Putamen (tissue), 1 donor: ENCODE results near the gene EIF4B.

ENCODE experiments used
- DNase-seq: peaks from one replicate; pipeline ENCODE4 v3.0.0-alpha.2; 2016; ENCODE audit warnings: low spot score

EIF4B gene

GRCh38 chr12:53047221-53048032 lies 41.2 kb downstream of the EIF4B start:
- peak; percentile 77 for DNase-seq

GRCh38 chr12:53048033-53048779 lies 42.0 kb downstream of the EIF4B start:
- DNase-seq, result peak; percentile 57

GRCh38 chr12:53048780-53049401 lies 42.6 kb downstream of the EIF4B start:
- no peak for DNase-seq

DNA sequence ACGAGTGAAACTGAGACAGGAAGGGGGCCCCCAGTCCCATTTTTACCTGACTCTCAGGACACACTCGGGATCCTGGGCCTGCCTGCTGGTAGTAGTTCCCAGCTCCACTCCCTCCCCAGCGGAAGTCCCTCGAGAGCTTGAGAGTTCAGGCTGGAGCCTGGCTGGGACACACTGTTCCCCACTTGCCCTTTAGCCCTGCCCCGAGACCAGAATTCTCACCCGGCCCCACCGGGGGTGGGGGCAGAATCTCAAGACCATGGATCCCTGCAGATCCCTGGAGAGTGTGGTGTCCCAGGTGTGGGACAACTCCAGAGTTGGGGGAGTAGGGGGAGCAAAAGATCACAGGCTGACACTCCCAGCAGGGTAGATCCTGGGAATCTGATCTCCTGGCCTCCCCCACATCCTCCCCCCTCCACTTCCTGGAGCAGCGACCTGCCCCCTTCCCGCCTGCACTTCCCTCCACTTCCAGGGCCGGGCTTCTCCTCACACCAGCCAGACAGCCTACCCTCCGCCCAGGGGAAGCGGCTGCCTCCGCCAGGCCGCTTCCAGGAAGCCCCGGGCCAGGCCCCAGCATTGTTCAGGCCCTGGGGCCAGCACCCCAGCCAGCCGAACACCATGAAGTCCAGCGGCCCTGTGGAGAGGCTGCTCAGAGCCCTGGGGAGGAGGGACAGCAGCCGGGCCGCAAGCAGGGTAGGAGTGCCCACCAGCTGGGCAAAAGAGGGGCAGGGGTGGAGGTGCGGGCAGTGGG lies 43.5 kb downstream of the EIF4B start, which contains the start of gene TNS2:
Gene TNS2, plus strand, starts transcription at position 495 of the 748 bp plus-strand sequence. Its CDS starts 121 bp downstream, at position 616.
- DNase-seq, result no peak

DNA sequence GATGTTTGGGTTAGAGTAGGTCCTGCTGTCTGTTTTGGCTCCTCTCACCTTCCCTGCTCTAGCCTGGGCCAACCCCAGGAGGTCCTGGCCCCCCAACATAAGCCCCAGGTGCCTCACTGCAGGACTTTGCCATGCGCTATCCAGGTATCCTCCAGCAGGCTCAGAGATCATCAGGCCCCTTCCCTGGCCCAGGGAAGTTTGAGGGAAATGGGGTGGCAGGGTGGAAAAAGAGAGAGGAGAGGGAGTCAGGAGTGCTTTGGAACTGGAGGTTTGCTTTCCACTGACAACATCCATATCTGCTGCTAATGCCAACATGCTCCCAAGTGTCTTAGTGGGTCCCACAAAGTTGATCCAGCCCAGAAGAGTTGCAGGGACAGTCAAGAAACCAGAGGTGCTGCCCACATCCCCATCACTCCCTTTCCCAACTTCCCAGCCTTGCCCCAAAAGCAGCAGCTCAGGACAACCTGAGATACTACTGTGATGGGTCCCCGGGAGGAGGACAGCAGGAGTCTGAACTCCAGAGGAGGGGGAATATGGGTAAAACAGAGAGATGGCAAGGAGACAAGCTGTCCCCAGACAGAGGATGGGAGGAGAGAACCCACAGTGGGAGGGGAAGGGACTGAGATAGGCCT lies 44.3 kb downstream of the EIF4B start:
- DNase-seq, result no peak

GRCh38 chr12:53051058-53051880 lies 45.0 kb downstream of the EIF4B start:
- DNase-seq, result peak; percentile 95

DNA sequence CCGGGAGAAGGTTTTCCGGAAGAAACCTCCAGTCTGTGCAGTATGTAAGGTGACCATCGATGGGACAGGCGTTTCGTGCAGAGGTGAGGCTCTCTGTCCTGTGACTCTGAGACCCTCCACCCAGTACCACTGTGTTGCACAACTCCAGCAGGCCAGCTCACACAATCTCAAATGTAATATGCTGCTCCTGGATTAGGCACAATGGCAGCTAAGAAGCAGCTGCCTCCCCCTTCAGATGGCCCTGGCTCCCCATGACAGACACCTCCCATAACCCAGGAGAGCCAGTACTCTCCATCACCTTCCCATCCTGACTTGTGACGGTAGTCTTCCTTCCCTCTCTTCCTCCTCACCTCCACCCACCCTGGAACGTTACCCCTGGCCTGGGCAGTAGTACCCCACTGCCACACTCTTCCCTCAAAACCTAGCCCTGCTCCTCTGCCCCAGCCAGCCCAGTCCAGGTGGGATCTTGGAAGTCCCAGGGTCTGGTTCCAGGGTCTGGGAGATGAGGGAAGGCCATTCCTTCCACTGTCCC lies 45.7 kb downstream of the EIF4B start:
- no peak for DNase-seq

DNA sequence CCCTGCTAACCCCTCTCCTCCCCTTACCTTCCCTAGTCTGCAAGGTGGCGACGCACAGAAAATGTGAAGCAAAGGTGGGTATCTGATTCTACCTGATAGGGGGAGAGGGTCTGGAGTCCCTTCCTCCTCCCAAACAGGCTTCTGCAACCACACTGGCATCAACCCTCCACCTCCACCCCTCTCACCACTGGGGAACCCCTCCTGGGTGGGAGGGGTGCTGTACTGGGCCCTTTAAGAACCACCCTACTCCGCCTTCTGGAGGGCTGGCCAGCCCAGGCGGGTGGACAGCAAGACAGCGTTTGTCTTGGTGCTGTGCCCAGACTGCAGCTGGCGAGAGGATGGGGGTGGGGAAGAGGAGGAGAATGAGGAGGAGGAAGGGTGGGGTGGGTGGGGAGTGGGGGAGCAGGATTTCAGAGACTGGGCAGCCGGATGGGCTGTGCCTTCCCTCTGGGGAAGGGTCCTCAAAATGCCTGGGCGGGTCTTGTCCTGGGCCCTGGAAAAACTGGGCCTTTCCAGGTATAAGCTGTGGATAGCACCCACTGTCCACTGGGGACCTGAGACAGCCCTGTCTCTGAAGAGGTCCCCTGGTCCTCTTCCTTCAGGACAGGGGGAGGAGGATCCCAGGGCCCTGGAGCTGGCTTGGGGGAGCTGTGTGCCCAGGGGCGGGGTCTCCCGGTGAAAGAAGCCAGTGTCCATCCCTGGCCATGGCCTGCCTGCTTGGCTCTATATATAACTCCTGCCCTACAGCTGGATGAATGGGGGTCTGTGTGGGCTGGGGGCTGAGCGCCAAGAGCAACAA lies 46.4 kb downstream of the EIF4B start:
- DNase-seq, result peak; percentile 96

- peak; percentile 77 for DNase-seq
These were observed 47.2 kb downstream of the EIF4B start for GRCh38 chr12:53053218-53054111.

GRCh38 chr12:53054112-53054878 lies 48.0 kb downstream of the EIF4B start:
- peak; percentile 96 for DNase-seq

GRCh38 chr12:53055471-53056266 lies 49.4 kb downstream of the EIF4B start:
- no peak for DNase-seq

GRCh38 chr12:53056296-53056695 lies 50.0 kb downstream of the EIF4B start:
- DNase-seq, result no peak

- DNase-seq, result no peak
These were observed 50.6 kb downstream of the EIF4B start for GRCh38 chr12:53056901-53057300.

DNA sequence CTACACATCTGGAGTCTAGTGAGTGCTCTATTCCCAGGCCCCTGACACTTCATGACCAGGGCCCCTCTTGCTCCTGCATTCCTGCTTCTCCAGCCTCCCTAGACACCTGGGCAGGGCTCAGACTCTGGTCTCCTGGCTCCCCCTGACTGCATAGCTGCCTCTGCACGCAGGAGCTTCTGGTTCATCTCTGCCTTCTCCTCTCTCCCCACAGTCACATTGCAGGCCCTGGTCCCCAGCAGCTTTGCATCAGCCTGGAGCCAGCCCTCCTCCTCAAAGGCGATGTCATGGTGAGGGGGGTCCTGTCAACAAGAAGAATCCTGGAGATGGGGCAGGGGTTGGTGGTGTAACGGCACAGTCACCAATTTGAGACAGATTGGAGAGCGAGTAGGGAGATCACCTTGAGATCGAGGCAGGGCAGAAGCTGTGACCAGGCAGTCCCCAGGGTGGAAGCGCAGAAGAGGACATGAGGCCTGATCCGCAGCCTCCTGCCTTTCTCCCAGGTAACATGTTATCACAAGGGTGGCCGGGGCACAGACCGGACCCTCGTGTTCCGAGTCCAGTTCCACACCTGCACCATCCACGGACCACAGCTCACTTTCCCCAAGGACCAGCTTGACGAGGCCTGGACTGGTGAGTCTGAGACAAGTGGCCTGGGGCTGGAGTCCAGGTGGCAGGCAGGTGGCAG lies 51.7 kb downstream of the EIF4B start:
- no peak for DNase-seq

DNA sequence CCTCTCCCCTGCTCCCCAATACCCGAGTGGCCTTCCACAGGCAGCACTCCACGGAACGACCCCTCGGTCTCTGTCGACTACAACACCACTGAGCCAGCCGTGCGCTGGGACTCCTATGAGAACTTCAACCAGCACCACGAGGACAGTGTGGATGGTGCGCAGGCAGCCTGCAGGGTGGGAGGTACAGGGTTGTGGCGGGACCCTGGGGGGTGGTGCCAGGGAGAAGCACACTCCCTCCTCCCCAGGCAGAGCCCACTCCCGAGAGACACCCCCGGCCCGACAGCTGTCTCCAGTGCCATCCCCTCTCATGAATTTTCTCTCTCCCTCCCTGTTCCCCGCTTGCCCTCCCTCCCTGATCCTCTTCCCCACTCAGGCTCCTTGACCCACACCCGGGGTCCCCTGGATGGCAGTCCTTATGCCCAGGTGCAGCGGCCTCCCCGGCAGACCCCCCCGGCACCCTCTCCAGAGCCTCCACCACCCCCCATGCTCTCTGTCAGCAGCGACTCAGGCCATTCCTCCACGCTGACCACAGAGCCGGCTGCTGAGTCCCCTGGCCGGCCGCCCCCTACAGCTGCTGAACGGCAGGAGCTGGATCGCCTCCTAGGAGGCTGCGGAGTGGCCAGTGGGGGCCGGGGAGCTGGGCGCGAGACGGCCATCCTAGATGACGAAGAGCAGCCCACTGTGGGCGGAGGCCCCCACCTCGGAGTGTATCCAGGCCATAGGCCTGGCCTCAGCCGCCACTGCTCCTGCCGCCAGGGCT lies 52.6 kb downstream of the EIF4B start:
- no peak for DNase-seq
